ENCODE measurements around the gene MSRB3. TPM values are rescaled to one million over a fixed set of nuclear protein-coding genes. Genes with fewer than 3 reads are reported as not detected.

The MSRB3 gene
- total and polyA plus RNA-seq, 2 of the 8 experiments (the other 6 are each of a cell fraction or from before 2014, with no cell fraction given), result 0.32 to 1.2 TPM

- TF ChIP-seq CHD7 (IDR thresholded peaks at IDR 0.05; ENCODE audit: insufficient replicate concordance, low read length) (no peak), TAF1 (IDR thresholded peaks at IDR 0.05; ENCODE audit: low read depth, low read length) (no peak), ATF3 (IDR thresholded peaks at IDR 0.05; ENCODE audit: insufficient read depth, low read depth, low read length) (no peak), SUZ12 (IDR thresholded peaks at IDR 0.05; ENCODE audit: low read length) (no peak), KDM4A (IDR thresholded peaks at IDR 0.05; ENCODE audit: low read depth, low read length, severe bottlenecking) (no peak)
- TF ChIP-seq, protein P1, sequence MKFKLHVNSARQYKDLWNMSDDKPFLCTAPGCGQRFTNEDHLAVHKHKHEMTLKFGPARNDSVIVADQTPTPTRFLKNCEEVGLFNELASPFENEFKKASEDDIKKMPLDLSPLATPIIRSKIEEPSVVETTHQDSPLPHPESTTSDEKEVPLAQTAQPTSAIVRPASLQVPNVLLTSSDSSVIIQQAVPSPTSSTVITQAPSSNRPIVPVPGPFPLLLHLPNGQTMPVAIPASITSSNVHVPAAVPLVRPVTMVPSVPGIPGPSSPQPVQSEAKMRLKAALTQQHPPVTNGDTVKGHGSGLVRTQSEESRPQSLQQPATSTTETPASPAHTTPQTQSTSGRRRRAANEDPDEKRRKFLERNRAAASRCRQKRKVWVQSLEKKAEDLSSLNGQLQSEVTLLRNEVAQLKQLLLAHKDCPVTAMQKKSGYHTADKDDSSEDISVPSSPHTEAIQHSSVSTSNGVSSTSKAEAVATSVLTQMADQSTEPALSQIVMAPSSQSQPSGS (IDR thresholded peaks at IDR 0.05; ENCODE audit: low read length), result no peak
Measured at GRCh38 chr12:65368055-65368454, 89.6 kb downstream of the MSRB3 start (continued).
